Cardiac muscle cell (in vitro differentiated cells and primary cell): ENCODE measurements around the gene DDX5. TPM values are rescaled to one million over a fixed set of nuclear protein-coding genes. Genes with fewer than 3 reads are reported as not detected.
"Not testable (repeated sequence)": the region's sequence is repeated elsewhere in the genome, so short reads cannot be mapped to it uniquely, and the experiment has no call there.

Experiments used
- DNase-seq, 2 donors: peaks; one replicate each; pipeline versions ENCODE4 v3.0.0 to v3.0.0-alpha.2; 2010 to 2017; ENCODE audit warnings: low read depth in 1 of 2, low spot score in 1 of 2
- H3K27ac ChIP-seq: fragments of 200-600 bp; sonication (generic); 2 replicates; pipeline ENCODE4 v1.5.1; 2016
- H3K27me3 ChIP-seq: fragments of 200-600 bp; sonication (generic); 2 replicates; pipeline ENCODE4 v1.6.0; 2016; ENCODE audit warnings: control low read depth
- H3K36me3 ChIP-seq: fragments of 200-600 bp; sonication (generic); 2 replicates; pipeline ENCODE4 v1.5.1; 2016; ENCODE audit warnings: control low read depth
- H3K4me1 ChIP-seq: fragments of 200-600 bp; sonication (generic); 2 replicates; pipeline ENCODE4 v1.8.1; 2017; ENCODE audit warnings: low read depth, mild to moderate bottlenecking, mixed run types
- H3K4me3 ChIP-seq: fragments of 200-600 bp; sonication (generic); 2 replicates; pipeline ENCODE4 v1.5.1; 2016; ENCODE audit warnings: mild to moderate bottlenecking
- H3K9me3 ChIP-seq: fragments of 200-600 bp; sonication (generic); 2 replicates; pipeline ENCODE4 v1.5.1; 2017; ENCODE audit warnings: low read depth, mild to moderate bottlenecking, control low read depth
- polyA plus RNA-seq: library from polyadenylated mRNA; unstranded; fragments of >200 nt; fragmentation: Nextera tagmentation; extraction: Ambion mirVana; gene quantifications from 2 replicates; pipeline ENCODE4 v1.2.1, GENCODE V29; 2016
- total RNA-seq: library from RNA; depleted of rRNA; stranded (reverse); fragments of >200 nt; gene quantifications from 2 replicates; pipeline ENCODE4 v1.2.3, GENCODE V29; 2016
- TF ChIP-seq, protein P1 (sequence below): IDR thresholded peaks from 2 replicates; pipeline ENCODE4 v1.5.1; 2012; ENCODE audit warnings: low read depth, mild to moderate bottlenecking, low read length

DDX5 gene
- total and polyA plus RNA-seq, 2 experiments from 2014 or later: 639 to 1,000 TPM

GRCh38 chr17:64472564-64472963, 33.5 kb downstream of the DDX5 start:
- H3K9me3 ChIP-seq: no peaks in the 10 kb centered on the region
- no peaks in the 10 kb centered on the region for H3K27me3 ChIP-seq
- no peak overlapping the region for H3K4me3 ChIP-seq
- H3K4me1 ChIP-seq: no peaks in the 10 kb centered on the region
- TF ChIP-seq, protein P1, sequence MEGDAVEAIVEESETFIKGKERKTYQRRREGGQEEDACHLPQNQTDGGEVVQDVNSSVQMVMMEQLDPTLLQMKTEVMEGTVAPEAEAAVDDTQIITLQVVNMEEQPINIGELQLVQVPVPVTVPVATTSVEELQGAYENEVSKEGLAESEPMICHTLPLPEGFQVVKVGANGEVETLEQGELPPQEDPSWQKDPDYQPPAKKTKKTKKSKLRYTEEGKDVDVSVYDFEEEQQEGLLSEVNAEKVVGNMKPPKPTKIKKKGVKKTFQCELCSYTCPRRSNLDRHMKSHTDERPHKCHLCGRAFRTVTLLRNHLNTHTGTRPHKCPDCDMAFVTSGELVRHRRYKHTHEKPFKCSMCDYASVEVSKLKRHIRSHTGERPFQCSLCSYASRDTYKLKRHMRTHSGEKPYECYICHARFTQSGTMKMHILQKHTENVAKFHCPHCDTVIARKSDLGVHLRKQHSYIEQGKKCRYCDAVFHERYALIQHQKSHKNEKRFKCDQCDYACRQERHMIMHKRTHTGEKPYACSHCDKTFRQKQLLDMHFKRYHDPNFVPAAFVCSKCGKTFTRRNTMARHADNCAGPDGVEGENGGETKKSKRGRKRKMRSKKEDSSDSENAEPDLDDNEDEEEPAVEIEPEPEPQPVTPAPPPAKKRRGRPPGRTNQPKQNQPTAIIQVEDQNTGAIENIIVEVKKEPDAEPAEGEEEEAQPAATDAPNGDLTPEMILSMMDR: no peak
- no peak for DNase-seq
- no peaks in the 10 kb centered on the region for H3K36me3 ChIP-seq
- H3K27ac ChIP-seq: no peak overlapping the region

DNA sequence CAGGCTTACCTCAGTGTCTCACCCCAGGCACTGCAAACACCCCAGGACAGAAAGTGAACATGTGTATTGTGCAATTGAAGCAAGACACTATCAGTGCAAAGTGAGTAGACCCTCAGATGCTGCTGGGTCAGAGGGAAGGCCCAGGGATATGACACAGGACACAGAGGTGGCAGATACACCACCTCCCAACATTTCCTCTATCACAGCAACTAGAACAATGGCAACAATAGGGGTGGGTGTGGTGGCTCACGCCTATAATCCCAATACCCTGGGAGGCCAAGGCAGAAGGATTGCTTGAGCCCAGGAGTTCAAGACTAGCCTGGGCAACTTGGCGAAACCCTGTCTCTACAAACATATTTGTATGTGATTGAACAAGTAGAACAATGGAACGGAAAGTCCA, 34.6 kb downstream of the DDX5 start:
- H3K4me1 ChIP-seq: no peaks in the 10 kb centered on the region
- no peaks in the 10 kb centered on the region for H3K27me3 ChIP-seq
- DNase-seq: no peak
- no peaks in the 10 kb centered on the region for H3K9me3 ChIP-seq
- TF ChIP-seq, protein P1: no peak
- no peak overlapping the region for H3K4me3 ChIP-seq
- H3K36me3 ChIP-seq: no peaks in the 10 kb centered on the region
- no peak overlapping the region for H3K27ac ChIP-seq

- Histone ChIP-seq H3K9me3 (no peaks in the 10 kb centered on the region), H3K36me3 (no peaks in the 10 kb centered on the region), H3K4me1 (no peaks in the 10 kb centered on the region), H3K27me3 (no peaks in the 10 kb centered on the region), H3K27ac (no peak overlapping the region), H3K4me3 (no peak overlapping the region)
- DNase-seq: no peak
- TF ChIP-seq, protein P1: no peak
These were observed 35.5 kb downstream of the DDX5 start for GRCh38 chr17:64470625-64471024.

GRCh38 chr17:64466834-64467233, 39.3 kb downstream of the DDX5 start:
- H3K36me3 ChIP-seq, DNase-seq, H3K27ac ChIP-seq: not testable (repeated sequence)

DNA sequence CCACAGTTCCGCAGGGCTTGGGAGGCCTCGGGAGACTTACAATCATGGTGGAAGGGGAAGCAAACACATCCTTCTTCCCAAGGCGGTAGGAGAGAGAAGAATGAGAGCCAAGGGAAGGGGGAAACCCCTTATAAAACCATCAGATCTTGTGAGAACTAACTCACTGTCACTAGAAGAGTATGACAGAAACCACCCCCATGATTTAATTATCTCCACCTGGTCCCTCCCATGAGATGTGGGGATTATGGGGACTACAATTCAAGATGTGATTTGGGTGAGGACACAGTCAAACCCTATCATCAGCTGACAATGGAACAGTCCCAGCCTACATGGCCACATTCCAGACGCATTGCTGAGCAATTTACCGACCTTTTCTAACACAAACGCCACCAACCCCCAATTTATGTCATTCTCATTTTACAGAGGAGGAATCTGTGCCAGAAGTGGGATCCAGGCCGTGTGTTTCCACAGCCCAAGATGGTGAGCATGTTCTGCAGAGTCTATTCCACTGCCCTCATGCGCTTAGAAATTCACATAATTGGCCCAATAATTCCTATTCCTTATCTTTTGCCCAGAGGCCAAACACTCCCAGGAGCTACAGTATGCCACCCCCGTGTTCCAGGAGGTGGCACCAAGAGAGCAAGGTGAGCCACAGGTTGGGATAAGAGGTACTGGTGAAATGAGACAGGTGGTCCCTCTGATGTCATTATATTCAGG, 39.9 kb downstream of the DDX5 start:
- H3K27me3 ChIP-seq: no peaks in the 10 kb centered on the region
- no peaks in the 10 kb centered on the region for H3K36me3 ChIP-seq
- TF ChIP-seq, protein P1: no peak
- H3K4me1 ChIP-seq: no peaks in the 10 kb centered on the region
- H3K27ac ChIP-seq: no peak overlapping the region
- H3K9me3 ChIP-seq: no peaks in the 10 kb centered on the region
- no peak for DNase-seq
- H3K4me3 ChIP-seq: no peak overlapping the region

More at GRCh38 chr17:64466834-64467233, 39.3 kb downstream of the DDX5 start:
- H3K27me3 ChIP-seq, H3K9me3 ChIP-seq, H3K4me3 ChIP-seq, H3K4me1 ChIP-seq: not testable (repeated sequence)

GRCh38 chr17:64461788-64462187, 44.3 kb downstream of the DDX5 start:
- TF ChIP-seq, protein P1: no peak
- Histone ChIP-seq H3K4me1 (no peaks in the 10 kb centered on the region), H3K36me3 (no peaks in the 10 kb centered on the region), H3K27me3 (no peaks in the 10 kb centered on the region), H3K4me3 (no peak overlapping the region), H3K27ac (no peak overlapping the region), H3K9me3 (no peaks in the 10 kb centered on the region)
- no peak for DNase-seq
